Measurements from ENCODE around the gene FN1.

DNA sequence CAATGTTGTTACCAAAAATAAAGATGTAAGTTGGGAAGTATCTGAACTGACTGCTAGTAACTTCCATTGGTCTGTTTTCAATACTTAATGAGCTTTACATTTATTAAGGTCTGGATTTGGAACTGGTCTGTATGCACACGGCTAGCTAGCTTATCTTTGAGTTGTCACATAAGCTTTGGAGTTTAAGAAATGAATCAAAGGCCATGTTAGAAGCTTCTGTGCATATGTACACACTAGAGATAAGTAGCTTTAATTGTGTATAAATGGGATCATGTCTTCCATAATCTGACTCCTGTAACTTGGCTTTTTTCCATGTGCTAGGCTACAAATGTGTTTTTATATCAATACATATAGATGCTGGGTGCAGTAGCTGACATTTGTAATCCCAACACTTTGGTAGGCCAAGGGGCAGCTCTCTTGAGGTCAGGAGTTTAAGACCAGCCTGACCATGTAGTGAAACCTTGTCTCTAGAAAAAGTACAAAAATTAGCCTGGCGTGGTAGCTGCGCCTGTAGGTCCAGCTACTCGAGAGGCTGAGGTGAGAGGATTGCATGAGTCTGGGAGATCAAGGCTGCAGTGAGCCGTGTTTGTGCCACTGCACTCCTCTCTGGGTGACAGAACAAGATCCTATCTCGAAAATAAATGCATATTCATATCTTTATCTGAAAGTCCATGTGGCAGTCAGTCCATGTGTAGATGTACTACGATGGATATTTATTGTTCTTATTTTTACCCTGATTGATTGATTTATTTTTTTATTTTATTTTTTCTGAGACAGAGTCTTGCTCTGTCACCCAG, 96.8 kb downstream of the FN1 start:
- no peak for TF ChIP-seq POLR2A (IDR thresholded peaks at IDR 0.05)
- TF ChIP-seq CTCF (IDR thresholded peaks at IDR 0.05), result no peak
